Bronchial epithelial cell (primary cell): ENCODE data around the gene GRIK4. TPM values are rescaled to one million over a fixed set of nuclear protein-coding genes. Genes with fewer than 3 reads are reported as not detected.

ENCODE experiments used
- DNase-seq: peaks from one replicate; pipeline ENCODE4 v3.0.0-alpha.2; 2010; ENCODE audit warnings: low read depth
- FAIRE-seq: peaks from 2 replicates; lab custom pipeline; 2011; peaks lifted over from hg19 to GRCh38; lab: Jason Lieb, UNC
- H3K27me3 ChIP-seq: 2 replicates; pipeline ENCODE4 v1.5.1; 2011; ENCODE audit warnings: low read length; ENCODE audit not compliant: control insufficient read depth, insufficient read depth
- H3K36me3 ChIP-seq: 2 replicates; pipeline ENCODE4 v1.5.1; 2011; ENCODE audit warnings: low read length; ENCODE audit not compliant: control insufficient read depth, insufficient read depth
- H3K4me3 ChIP-seq: 2 replicates; pipeline ENCODE4 v1.5.1; 2011; ENCODE audit warnings: mild to moderate bottlenecking, low read depth, low read length, control low read depth
- total RNA-seq: library from RNA; depleted of rRNA; stranded (reverse); fragments of >200 nt; gene quantifications from 2 replicates; pipeline ENCODE4 v1.2.1, GENCODE V29; 2014
- TF ChIP-seq, protein P1 (sequence below): IDR thresholded peaks from 2 replicates; pipeline ENCODE4 v1.5.1; 2011; ENCODE audit warnings: mild to moderate bottlenecking, moderate library complexity, low read length, control low read depth, inconsistent platforms; ENCODE audit not compliant: insufficient read depth, severe bottlenecking

Gene GRIK4
- total RNA-seq, 1 donor from 2014 or later = not detected

GRCh38 chr11:120746836-120747609 is 235.5 kb downstream of the GRIK4 start:
- DNase-seq (peak; percentile 96), FAIRE-seq (peak; percentile 97)
- Histone ChIP-seq H3K27me3 (no peaks in the 10 kb centered on the region), H3K4me3 (no peak overlapping the region), H3K36me3 (no peaks in the 10 kb centered on the region)
- TF ChIP-seq, protein P1, sequence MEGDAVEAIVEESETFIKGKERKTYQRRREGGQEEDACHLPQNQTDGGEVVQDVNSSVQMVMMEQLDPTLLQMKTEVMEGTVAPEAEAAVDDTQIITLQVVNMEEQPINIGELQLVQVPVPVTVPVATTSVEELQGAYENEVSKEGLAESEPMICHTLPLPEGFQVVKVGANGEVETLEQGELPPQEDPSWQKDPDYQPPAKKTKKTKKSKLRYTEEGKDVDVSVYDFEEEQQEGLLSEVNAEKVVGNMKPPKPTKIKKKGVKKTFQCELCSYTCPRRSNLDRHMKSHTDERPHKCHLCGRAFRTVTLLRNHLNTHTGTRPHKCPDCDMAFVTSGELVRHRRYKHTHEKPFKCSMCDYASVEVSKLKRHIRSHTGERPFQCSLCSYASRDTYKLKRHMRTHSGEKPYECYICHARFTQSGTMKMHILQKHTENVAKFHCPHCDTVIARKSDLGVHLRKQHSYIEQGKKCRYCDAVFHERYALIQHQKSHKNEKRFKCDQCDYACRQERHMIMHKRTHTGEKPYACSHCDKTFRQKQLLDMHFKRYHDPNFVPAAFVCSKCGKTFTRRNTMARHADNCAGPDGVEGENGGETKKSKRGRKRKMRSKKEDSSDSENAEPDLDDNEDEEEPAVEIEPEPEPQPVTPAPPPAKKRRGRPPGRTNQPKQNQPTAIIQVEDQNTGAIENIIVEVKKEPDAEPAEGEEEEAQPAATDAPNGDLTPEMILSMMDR = no peak

- Histone ChIP-seq H3K36me3 (no peaks in the 10 kb centered on the region), H3K27me3 (no peaks in the 10 kb centered on the region), H3K4me3 (no peak overlapping the region)
- DNase-seq (peak; percentile 10), FAIRE-seq (peak; percentile 89)
- TF ChIP-seq, protein P1 = no peak
Measured at GRCh38 chr11:120747850-120748814, 236.6 kb downstream of the GRIK4 start.

GRCh38 chr11:120749395-120749794 is 237.8 kb downstream of the GRIK4 start:
- TF ChIP-seq, protein P1 = no peak
- no peak overlapping the region for H3K4me3 ChIP-seq
- H3K27me3 ChIP-seq = no peaks in the 10 kb centered on the region
- FAIRE-seq (no peak), DNase-seq (peak; percentile 47)
- no peaks in the 10 kb centered on the region for H3K36me3 ChIP-seq

- Histone ChIP-seq H3K36me3 (no peaks in the 10 kb centered on the region), H3K27me3 (no peaks in the 10 kb centered on the region), H3K4me3 (no peak overlapping the region)
- FAIRE-seq (no peak), DNase-seq (no peak)
- TF ChIP-seq, protein P1 = no peak
Measured at GRCh38 chr11:120750647-120751549, 239.3 kb downstream of the GRIK4 start.

DNA sequence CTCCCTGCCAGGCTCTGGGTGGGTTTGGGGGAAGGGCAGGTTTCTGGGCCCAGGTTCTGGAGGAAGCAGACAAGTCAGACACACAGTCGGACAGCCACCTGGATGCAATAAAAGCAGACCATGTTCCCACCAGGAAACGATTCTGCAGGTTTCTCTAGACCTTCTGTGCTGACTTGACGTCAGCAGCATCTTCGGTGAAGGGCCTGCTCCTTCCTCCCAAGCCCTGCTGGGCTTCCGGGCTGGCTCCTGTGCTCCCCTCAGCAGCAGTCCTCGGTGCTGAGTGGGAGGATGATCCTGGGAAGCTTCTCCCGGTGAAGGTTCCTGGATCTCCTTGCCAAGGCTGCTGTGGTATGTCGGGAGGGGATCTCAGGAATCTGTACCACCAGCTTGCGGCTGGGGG is 240.0 kb downstream of the GRIK4 start:
- Histone ChIP-seq H3K4me3 (no peak overlapping the region), H3K27me3 (no peaks in the 10 kb centered on the region), H3K36me3 (no peaks in the 10 kb centered on the region)
- DNase-seq (no peak), FAIRE-seq (no peak)
- TF ChIP-seq, protein P1 = no peak
